Natural killer cell treated with Interleukin-12 subunit alpha and Interleukin-12 subunit beta and Interleukin-15 and Interleukin-18, amount 100 ng/mL, for 72 hours (primary cell): ENCODE measurements around the gene RRP8. TPM values are rescaled to one million over a fixed set of nuclear protein-coding genes. Genes with fewer than 3 reads are reported as not detected.

Source experiments
- ATAC-seq, 2 donors: fragments of 150-1000 bp; cut with Tn5 transposase in 1 of 2; sonication (Bioruptor Pico), chemical (Tn5 transposase) in 1 of 2; 2 replicates each; pipeline ENCODE4 v1.10.0; 2021
- DNase-seq: peaks from one replicate; pipeline ENCODE4 v3.0.0; 2022; ENCODE audit warnings: low spot score
- H3K27ac Mint-ChIP-seq, 2 donors: 1 replicate in 1 of 2; 2 replicates in 1 of 2; pipeline ENCODE4 v1.8.0; 2022; ENCODE audit warnings: mixed read lengths in 2 of 2, mild to moderate bottlenecking in 1 of 2, moderate library complexity in 1 of 2
- H3K27me3 Mint-ChIP-seq, 2 donors: 1 replicate in 1 of 2; 2 replicates in 1 of 2; pipeline ENCODE4 v1.8.0; 2022; ENCODE audit warnings: mixed read lengths in 2 of 2
- H3K36me3 Mint-ChIP-seq: one replicate; pipeline ENCODE4 v1.8.0; 2022; ENCODE audit warnings: mixed read lengths
- H3K4me1 Mint-ChIP-seq, 2 donors: 1 replicate in 1 of 2; 2 replicates in 1 of 2; pipeline ENCODE4 v1.8.0; 2022; ENCODE audit warnings: low read depth in 2 of 2, mixed read lengths in 2 of 2, mild to moderate bottlenecking in 1 of 2
- H3K4me3 Mint-ChIP-seq: one replicate; pipeline ENCODE4 v1.8.0; 2022; ENCODE audit warnings: mixed read lengths
- H3K9me3 Mint-ChIP-seq: 2 replicates; pipeline ENCODE4 v1.8.0; 2022; ENCODE audit warnings: mixed read lengths
- total RNA-seq, 2 donors: library from RNA; stranded (reverse); gene quantifications; one replicate each; pipeline ENCODE4 v1.2.3, GENCODE V29; 2022

The RRP8 gene
- total RNA-seq, 2 donors from 2014 or later = 33.8 to 42.0 TPM

GRCh38 chr11:6638429-6638828, 35.0 kb upstream of the RRP8 start:
- Mint-ChIP-seq H3K4me3 (no peak overlapping the region), H3K36me3 (no peaks in the 10 kb centered on the region), H3K27me3 (no peaks in the 10 kb centered on the region), H3K9me3 (no peaks in the 10 kb centered on the region), H3K4me1 (no peaks in the 10 kb centered on the region), H3K27ac (no peak overlapping the region)
- ATAC-seq = no peak
- peak; percentile 18 for DNase-seq

- no peak for DNase-seq
- Mint-ChIP-seq H3K4me1 (no peaks in the 10 kb centered on the region), H3K27me3 (no peaks in the 10 kb centered on the region), H3K36me3 (no peaks in the 10 kb centered on the region), H3K9me3 (no peaks in the 10 kb centered on the region), H3K27ac (no peak overlapping the region), H3K4me3 (no peak overlapping the region)
- no peak for ATAC-seq
These were observed 34.5 kb upstream of the RRP8 start for GRCh38 chr11:6637871-6638270.

DNA sequence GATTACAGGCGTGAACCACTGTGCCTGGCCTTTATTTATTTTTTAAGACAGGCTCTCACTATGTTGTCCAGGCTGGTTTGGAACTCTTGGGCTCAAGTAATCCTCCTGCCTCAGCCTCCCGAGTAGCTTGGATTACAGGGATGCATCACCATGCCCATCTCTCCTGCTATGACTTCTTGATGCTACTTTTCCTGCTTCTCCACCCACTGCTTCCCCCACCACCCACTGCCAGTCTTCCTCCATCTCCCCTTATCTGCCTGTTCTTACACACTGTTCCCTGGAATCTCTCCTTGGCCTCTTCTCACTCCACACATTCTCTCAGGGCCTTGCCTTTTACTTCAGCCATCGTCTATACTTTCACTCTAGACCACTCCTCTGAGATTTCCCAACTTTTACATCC, 33.1 kb upstream of the RRP8 start:
- Mint-ChIP-seq H3K36me3 (no peaks in the 10 kb centered on the region), H3K9me3 (no peaks in the 10 kb centered on the region), H3K27ac (no peak overlapping the region), H3K4me1 (no peaks in the 10 kb centered on the region), H3K27me3 (no peaks in the 10 kb centered on the region), H3K4me3 (no peak overlapping the region)
- DNase-seq (no peak), ATAC-seq (no peak)

- H3K27me3 Mint-ChIP-seq = no peaks in the 10 kb centered on the region
- ATAC-seq (peak in 1 of 2 donors; percentile 10), DNase-seq (no peak)
- H3K9me3 Mint-ChIP-seq = no peaks in the 10 kb centered on the region
- H3K4me1 Mint-ChIP-seq = no peaks in the 10 kb centered on the region
- no peaks in the 10 kb centered on the region for H3K36me3 Mint-ChIP-seq
- H3K27ac Mint-ChIP-seq = no peak overlapping the region
- H3K4me3 Mint-ChIP-seq = no peak overlapping the region
These were observed 31.9 kb upstream of the RRP8 start for GRCh38 chr11:6635082-6635932.

GRCh38 chr11:6634534-6634933, 31.1 kb upstream of the RRP8 start:
- Mint-ChIP-seq H3K27ac (no peak overlapping the region), H3K36me3 (no peaks in the 10 kb centered on the region), H3K4me3 (no peak overlapping the region), H3K27me3 (no peaks in the 10 kb centered on the region), H3K9me3 (no peaks in the 10 kb centered on the region), H3K4me1 (no peaks in the 10 kb centered on the region)
- ATAC-seq = no peak
- DNase-seq = no peak

DNA sequence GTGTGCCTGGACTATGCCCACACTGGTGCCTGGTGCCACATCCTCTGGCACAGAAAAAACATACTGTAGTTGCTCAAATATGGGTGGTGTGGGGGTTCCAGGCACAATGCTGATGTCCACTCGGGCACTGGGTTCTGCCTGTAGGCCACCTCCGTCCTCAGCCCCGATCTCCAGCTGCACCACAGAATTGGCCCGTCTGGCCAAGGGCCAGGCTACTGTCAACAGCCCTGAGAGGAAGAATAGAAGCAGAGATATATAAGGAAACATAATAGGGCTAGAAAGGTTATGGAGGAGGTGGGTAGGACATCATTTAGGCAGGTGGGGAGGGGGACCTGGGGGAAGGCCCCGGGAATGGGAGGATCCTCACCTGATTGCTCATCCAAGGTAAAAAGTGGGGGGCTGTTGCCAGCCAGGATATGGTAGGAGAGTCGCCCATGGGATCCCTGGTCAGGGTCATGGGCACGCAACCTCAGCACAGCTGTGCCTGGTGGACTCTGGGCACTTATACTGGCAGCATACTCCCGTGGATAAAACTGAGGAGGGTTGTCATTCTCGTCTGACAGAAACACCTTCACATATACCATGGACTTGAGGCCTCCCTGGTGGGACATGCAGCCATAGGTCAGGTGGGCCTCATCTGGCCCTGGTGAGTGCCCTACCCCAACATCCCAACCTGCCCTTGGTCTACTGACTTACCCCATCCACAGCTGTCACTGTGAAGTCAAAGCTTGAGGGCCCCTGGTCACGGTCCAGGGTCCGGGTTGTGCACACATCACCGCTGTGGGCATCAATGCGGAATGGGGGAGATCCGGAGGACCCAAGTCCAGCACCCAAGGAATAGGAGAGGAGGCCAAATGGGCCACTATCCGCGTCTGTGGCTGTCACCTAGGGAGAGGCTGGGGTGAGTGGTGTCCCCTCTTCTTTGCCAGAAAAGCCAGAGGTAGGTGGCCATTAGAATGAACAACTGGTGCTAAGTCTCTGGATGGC, 30.3 kb upstream of the RRP8 start:
- no peak for ATAC-seq
- H3K9me3 Mint-ChIP-seq = no peaks in the 10 kb centered on the region
- H3K27me3 Mint-ChIP-seq = no peaks in the 10 kb centered on the region
- no peak overlapping the region for H3K4me3 Mint-ChIP-seq
- no peak for DNase-seq
- H3K4me1 Mint-ChIP-seq = no peaks in the 10 kb centered on the region
- H3K27ac Mint-ChIP-seq = peak overlapping the region in 1 of 2 donors; percentile 30
- no peaks in the 10 kb centered on the region for H3K36me3 Mint-ChIP-seq

GRCh38 chr11:6632116-6633073, 29.0 kb upstream of the RRP8 start:
- no peak for ATAC-seq
- H3K36me3 Mint-ChIP-seq = no peaks in the 10 kb centered on the region

DNA sequence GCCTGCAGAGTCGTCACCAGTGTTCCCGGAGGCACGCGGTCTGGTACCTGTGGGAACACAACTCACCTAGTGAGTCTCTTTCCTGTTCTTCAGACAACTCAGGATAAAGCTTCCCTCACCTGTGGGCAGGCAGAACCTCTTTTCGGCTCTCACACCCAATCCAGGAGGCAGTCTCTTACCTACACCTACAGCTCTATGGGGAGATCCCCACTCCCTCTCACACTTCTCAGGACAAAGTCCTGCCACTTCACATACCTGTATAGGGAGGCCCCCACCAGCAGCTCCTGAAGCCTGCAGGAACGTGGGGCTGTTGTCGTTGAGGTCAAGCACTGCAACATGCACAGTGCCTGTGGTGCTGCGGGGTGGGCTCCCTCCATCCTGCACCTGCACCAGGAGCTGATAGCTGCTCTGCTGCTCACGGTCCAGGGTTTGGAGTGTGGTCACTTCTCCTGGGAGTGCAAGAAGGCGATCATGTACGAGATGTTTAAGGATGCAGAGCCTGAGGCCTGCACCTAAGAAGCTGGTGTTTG, 28.0 kb upstream of the RRP8 start:
- DNase-seq (no peak), ATAC-seq (no peak)
- Mint-ChIP-seq H3K36me3 (no peaks in the 10 kb centered on the region), H3K4me1 (peaks cover 10 to 18% of the 10 kb centered on the region in 2 donors), H3K4me3 (no peak overlapping the region), H3K9me3 (no peaks in the 10 kb centered on the region), H3K27me3 (no peaks in the 10 kb centered on the region), H3K27ac (peak overlapping the region in 1 of 2 donors; percentile 35)

More at GRCh38 chr11:6632116-6633073, 29.0 kb upstream of the RRP8 start:
- Mint-ChIP-seq H3K4me1 (peaks cover 9 to 11% of the 10 kb centered on the region in 2 donors), H3K4me3 (no peak overlapping the region), H3K27me3 (no peaks in the 10 kb centered on the region), H3K9me3 (no peaks in the 10 kb centered on the region), H3K27ac (peak overlapping the region in 1 of 2 donors; percentile 35)
- DNase-seq = no peak

- no peaks in the 10 kb centered on the region for H3K36me3 Mint-ChIP-seq
- ATAC-seq = no peak
- peaks cover 10 to 20% of the 10 kb centered on the region in 2 donors for H3K4me1 Mint-ChIP-seq
- no peaks in the 10 kb centered on the region for H3K9me3 Mint-ChIP-seq
- DNase-seq = no peak
- no peaks in the 10 kb centered on the region for H3K27me3 Mint-ChIP-seq
- H3K27ac Mint-ChIP-seq = no peak overlapping the region
- no peak overlapping the region for H3K4me3 Mint-ChIP-seq
These were observed 27.3 kb upstream of the RRP8 start for GRCh38 chr11:6630632-6631291.

GRCh38 chr11:6629892-6630631, 26.6 kb upstream of the RRP8 start:
- no peaks in the 10 kb centered on the region for H3K9me3 Mint-ChIP-seq
- no peaks in the 10 kb centered on the region for H3K27me3 Mint-ChIP-seq
- no peak overlapping the region for H3K27ac Mint-ChIP-seq
- no peaks in the 10 kb centered on the region for H3K36me3 Mint-ChIP-seq
- ATAC-seq (no peak), DNase-seq (no peak)
- peaks cover 10 to 20% of the 10 kb centered on the region in 2 donors for H3K4me1 Mint-ChIP-seq
- H3K4me3 Mint-ChIP-seq = no peak overlapping the region

DNA sequence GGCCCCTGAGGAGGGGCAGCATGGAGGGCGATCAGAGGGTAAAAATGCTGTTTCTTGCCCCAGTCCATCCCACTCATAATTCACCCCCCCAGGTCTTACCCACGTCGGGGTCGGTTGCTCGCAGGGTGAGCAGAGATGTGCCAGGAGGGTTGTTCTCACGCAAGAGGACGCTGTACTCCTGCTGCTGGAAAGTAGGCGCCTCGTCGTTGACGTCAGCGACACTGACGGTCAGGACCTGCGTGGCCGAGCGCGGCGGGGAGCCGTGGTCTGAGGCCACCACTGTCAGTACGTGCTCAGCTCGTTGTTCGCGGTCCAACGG, 26.1 kb upstream of the RRP8 start:
- H3K4me1 Mint-ChIP-seq = peaks cover 10 to 20% of the 10 kb centered on the region in 2 donors
- H3K27ac Mint-ChIP-seq = no peak overlapping the region
- no peaks in the 10 kb centered on the region for H3K36me3 Mint-ChIP-seq
- no peak for ATAC-seq
- H3K4me3 Mint-ChIP-seq = no peak overlapping the region
- H3K27me3 Mint-ChIP-seq = no peaks in the 10 kb centered on the region
- no peaks in the 10 kb centered on the region for H3K9me3 Mint-ChIP-seq
- DNase-seq = no peak

- peaks cover 10 to 20% of the 10 kb centered on the region in 2 donors for H3K4me1 Mint-ChIP-seq
- H3K27ac Mint-ChIP-seq = peak overlapping the region in 1 of 2 donors; percentile 78
- no peaks in the 10 kb centered on the region for H3K27me3 Mint-ChIP-seq
- H3K36me3 Mint-ChIP-seq = no peaks in the 10 kb centered on the region
- DNase-seq = no peak
- no peaks in the 10 kb centered on the region for H3K9me3 Mint-ChIP-seq
- ATAC-seq = no peak
- H3K4me3 Mint-ChIP-seq = no peak overlapping the region
These were observed 25.1 kb upstream of the RRP8 start for GRCh38 chr11:6628526-6628925.
